Amniotic epithelial cell (primary cell): ENCODE measurements around the gene ARHGEF25.
"Not testable (repeated sequence)": the region's sequence is repeated elsewhere in the genome, so short reads cannot be mapped to it uniquely, and the experiment has no call there.

Source experiments
- DNase-seq: peaks from one replicate; pipeline ENCODE4 v3.0.0-alpha.2; 2010; ENCODE audit warnings: low read depth

Gene ARHGEF25

DNA sequence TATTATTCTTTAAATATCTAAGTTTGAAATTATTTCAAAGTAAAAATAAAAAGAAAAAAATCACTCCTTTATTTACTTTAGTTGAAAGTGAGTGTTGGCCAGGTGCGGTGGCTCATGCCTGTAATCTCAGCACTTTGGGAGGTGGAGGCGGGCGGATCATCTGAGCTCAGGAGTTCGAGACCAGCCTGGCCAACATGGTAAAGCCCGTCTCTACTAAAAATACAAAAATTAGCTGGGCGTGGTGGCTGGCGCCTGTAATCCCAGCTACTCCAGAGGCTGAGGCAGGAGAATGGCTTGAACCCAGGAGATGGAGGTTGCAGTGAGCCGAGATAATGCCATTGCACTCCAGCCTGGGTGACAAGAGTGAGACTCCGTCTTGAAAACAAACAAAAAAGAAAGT lies 25.5 kb downstream of the ARHGEF25 start:
- DNase-seq, result not testable (repeated sequence)

DNA sequence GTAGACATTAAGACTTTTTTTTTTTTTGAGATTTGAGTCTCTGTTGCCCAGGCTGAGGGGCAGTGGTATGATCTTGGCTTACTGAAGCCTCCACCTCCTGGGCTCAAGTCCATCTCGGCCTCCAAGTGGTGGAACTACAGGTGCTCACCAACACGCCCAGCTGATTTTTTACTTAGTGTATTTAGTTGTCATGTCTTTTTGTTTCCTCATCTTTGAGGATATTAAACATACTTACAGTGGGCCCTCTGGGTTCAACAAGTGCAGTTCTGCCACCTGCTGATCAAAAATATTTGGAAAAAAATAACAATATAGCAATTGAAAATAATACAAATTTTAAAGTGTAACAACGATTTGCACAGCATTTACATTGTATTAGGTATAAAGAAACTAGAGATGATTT lies 26.1 kb downstream of the ARHGEF25 start:
- no peak for DNase-seq

DNA sequence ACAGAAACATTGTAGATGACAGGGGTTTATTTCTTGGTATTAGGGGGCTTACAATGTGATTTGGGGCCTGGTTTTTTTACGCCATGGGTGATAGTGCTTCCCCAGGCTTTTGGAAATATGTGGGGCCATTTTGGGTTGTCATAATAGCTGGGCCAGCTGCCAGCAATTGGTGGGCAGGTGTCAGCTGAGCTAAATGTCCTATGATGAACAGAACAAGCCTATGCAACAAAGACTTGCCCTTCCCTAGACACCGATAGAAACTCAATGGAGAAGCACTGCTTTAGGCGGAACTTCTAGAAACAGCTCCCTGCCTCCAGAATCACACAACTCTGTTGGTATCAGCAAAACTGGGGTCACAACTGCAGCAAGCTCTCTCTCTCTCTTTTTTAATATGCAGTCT lies 26.9 kb downstream of the ARHGEF25 start:
- no peak for DNase-seq

DNA sequence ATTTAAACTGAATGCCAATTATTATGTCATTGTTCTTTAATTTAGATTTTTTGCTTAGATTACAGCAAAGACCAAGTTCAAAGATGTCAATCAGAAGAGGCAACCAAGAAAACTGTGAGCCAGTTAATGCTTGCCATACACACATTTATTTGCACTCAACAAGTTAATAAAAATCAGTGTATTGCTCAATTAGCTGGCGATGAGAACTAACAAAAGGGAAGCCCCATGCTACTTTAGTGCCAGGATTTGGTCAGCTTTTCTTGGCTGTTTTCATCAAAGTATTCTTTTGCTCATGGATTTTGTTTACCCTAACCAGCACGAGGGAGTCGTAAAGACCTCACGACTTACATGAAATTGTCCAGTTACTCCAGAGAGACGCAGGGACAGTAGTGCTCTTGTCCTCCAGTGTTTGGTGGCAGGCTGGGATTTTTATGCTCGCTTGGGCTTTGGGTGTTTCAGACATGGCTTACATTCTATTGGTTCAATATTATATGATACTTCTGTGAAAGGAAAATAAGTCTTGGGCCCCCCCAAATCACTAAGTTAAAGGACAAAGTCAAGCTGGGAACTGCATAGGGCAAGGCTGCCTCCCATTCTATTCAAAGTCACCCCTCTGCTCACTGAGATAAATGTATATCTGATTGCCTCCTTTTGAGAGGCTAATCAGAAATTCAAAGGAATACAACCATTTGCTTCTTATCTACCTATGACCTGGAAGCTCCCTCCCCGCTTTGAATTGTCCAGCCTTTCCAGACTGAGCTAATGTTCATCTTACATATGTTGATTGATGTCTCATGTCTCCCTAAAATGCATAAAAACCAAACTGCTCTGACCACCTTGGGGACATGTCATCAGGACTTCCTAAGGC lies 29.2 kb downstream of the ARHGEF25 start:
- no peak for DNase-seq

DNA sequence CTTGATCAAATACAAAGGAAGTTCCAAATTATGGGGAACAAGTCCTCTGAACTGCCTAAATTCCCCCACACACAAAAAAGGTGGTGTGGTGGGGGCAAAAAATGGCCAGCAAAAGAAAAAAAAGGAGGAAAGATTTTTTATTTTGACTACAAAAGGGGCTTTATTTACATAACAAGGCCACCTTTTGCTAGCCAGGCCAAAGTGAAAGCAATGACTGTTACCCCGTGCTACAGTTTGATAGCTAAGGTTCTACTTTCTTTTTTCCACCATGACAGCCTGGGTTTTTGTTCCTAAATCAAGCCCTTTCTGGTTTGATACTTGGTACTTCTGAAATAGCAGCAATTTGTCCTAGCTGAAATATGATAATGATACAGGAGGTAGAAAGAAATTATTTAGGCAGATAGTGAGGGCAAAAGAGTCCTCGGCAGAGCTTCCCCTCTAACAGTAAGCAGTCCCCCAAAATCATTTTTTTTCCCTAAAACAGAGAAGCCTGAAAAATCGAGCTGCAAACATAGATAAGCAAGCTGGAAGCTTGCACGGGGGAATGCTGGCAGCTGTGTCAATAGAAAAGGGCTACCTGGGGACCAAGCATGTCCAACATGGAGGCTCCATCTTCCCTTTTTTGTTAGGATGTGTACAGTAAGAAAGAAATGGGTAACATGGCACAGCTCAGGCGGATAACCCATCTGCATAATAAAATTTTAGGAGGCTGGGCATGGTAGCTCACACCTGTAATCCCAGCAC lies 30.6 kb downstream of the ARHGEF25 start:
- DNase-seq, result no peak

DNA sequence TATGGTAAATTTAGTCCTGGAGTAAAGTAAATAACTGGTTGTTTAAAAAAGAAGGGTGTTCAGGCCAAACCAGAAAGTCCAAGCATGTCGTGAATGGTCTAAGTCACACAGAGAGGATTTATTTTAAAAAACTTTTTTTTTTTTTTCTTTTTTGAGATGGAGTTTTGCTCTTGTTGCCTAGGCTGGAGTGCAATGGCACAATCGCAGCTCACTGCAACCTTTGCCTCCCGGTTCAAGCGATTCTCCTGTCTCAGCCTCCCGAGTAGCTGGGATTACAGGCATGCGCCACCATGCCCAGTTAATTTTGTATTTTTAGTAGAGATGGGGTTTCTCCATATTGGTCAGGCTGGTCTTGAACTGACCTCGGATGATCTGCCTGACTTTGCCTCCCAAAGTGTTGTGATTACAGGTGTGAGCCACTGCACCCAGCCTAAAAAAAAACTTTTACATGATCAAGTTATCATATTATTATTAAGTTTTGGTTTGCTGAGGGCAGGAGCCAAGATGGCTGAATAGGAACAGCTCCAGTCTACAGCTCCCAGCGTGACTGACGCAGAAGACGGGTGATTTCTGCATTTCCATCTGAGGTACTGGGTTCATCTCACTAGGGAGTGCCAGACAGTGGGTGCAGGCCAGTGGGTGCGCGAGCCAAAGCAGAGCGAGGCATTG lies 34.9 kb downstream of the ARHGEF25 start:
- peak; percentile 32 for DNase-seq

DNA sequence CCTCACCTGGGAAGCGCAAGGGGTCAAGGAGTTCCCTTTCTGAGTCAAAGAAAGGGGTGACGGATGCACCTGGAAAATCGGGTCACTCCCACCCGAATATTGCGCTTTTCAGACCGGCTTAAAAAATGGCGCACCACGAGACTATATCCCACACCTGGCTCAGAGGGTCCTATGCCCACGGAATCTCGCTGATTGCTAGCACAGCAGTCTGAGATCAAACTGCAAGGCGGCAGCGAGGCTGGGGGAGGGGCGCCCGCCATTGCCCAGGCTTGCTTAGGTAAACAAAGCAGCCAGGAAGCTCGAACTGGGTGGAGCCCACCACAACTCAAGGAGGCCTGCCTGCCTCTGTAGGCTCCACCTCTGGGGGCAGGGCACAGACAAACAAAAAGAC lies 35.4 kb downstream of the ARHGEF25 start:
- DNase-seq, result not testable (repeated sequence)

DNA sequence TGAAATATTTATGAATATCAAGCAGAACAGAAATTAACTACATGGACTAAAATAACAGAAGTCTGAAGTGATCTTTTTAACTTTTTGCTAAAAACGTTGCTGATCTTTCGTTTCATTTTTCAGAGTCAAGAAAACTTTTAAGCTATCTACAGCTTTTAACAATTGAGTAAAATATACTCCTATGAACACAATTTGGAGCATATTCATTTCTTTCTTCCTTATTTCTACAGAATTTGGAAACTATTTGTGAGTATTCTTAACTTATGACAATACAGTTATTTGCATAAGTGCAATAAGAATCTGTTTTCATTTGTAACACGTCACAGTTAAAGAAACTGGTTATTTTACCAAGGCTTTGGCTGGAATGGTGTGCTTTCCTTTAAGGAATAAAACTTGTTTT lies 42.8 kb downstream of the ARHGEF25 start:
- no peak for DNase-seq

DNA sequence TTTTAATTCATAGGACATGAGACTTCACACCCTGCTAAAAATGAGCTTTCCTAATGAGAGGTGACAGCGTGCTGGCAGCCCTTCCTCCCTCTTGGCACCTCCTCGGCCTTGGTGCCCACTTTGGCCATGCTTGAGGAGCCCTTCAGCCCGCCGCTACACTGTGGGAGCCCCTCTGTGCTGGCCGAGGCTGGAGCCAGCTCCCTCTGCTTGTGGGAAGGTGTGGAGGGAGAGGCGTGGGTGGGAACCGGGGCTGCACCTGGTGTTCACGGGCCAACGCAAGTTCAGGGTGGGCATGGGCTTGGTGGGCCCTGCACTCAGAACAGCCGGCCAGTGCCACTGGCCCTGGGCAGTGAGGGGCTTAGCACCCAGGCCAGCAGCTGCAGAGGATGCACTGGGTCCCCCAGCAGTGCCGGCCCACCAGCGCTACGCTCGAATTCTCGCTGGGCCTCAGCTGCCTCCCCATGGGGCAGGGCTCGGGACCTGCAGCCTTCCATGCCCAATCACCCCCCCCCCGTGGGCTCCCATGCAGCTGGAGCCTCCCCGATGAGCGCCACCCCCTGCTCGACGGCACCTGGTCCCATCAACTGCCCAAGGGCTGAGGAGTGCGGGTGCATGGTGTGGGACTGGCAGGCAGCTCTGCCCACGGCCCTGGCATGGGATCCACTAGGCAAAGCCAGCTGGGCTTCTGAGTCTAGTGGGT lies 44.5 kb downstream of the ARHGEF25 start:
- no peak for DNase-seq

DNA sequence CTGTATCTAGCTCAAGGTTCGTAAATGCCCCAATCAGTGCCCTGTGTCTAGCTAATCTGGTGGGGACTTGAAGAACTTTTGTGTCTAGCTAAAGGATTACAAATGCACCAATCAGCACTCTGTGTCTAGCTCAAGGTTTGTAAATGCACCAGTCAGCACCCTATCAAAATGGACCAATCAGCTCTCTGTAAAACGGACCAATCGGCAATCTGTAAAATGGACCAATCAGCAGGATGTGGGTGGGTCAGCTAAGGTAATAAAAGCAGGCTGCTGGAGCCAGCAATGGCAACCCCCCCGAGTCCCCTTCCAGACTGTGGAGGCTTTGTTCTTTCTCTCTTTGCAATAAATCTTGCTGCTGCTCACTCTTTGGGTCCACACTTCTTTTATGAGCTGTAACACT lies 45.2 kb downstream of the ARHGEF25 start:
- DNase-seq, result not testable (repeated sequence)

DNA sequence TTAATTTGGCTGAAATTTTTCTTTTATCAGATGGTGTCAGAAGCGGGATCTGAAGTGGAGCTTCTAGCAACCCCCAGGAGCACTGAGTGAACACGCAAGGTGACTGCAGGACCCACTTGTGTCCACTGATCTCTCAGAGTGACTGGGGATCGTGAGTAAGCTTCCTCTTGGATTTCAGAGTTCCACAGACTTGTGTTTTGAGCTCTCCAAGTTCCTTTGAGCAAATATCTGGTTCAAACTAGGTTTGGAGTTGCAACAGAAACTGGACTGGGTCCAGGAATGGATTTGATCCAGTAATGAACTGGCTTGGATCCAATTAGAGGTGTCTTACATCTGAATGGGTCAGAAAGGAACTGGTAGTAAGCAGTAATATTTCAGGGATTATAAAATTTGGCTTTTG lies 46.5 kb downstream of the ARHGEF25 start:
- DNase-seq, result peak; percentile 32

DNA sequence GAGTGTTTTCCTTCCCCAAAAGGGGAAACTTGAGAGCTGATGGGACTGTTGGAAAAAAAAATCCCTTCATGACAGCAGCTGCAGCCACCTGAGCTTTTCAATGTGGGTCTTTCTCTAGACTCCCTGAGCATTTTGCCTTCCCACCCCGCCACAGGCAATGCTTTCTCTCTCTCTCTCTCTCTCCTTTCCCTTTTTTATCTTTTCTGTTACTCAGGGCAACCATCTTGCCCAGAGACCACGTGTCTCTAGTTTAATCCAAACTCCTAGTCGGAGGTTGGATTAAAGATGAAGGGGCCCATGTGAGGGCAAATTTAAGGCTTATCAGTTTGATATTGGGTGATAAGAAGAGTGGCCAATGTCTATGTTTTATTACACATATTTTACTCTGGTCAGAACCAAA lies 47.7 kb downstream of the ARHGEF25 start:
- DNase-seq, result no peak

DNA sequence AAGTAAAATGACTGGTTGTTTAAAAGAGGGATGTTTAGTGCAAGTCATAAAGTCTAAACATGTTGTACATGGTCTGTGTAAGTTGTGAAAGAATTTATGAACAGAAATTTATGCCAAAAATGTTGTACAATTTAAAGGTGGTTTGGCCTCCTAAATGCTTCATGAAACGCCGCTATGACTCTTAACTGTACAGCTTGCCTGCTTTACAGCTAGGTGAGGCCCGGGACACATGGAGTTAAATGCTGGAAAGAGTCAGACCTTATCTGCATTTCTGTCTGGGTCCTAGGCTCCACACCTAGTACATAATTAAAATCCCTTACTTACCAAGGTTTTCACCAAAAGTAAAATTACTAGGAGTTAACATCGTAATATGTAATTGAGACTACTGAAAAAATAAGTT lies 50.1 kb downstream of the ARHGEF25 start:
- no peak for DNase-seq

DNA sequence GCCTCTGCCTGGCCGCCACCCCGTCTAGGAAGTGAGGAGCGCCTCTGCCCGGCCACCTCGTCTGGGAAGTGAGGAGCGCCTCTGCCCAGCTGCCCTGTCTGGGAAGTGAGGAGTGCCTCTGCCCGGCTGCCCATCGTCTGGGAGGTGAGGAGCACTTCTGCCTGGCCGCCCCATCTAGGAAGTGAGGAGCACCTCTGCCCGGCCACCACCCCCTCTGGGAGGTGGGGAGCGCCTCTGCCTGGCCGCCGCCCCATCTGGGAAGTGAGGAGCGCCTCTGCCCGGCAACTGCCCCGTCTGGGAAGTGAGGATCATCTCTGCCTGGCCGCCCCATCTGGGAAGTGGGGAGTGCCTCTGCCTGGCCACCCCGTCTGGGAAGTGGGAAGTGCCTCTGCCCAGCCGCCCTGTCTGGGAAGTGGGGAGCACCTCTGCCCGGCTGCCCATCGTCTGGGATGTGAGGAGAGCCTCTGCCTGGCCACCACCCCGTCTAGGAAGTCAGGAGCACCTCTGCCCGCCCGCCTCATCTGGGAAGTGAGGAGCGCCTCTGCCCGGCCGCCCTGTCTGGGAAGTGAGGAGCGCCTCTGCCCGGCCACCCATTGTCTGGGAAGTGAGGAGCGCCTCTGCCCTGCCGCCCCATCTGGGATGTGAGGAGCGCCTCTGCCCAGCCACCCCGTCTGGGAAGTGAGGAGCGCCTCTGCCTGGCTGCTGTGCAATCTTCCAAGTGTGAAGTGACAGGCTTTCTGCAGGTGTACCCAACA lies 54.0 kb downstream of the ARHGEF25 start:
- not testable (repeated sequence) for DNase-seq
